H1 (cell line): ENCODE results near the gene NLRP11. TPM values are rescaled to one million over a fixed set of nuclear protein-coding genes. Genes with fewer than 3 reads are reported as not detected.
A peak's percentile ranks its signal among the peaks of the same experiment; 100 is the strongest.

Experiments used
- CTCF ChIA-PET: fragments of 300-600 bp; sonication (Branson Sonifier 250); formaldehyde crosslinking; loops from one replicate; lab custom pipeline; 2021; ENCODE audit not compliant: partially characterized antibody; lab: Charles Lee
- POLR2A ChIA-PET: fragments of 300-600 bp; sonication (Branson Sonifier 250); formaldehyde crosslinking; loops from one replicate; lab custom pipeline; 2021; ENCODE audit warnings: inconsistent platforms; ENCODE audit not compliant: partially characterized antibody; lab: Charles Lee
- DNase-seq, 2 experiments: peaks; one replicate each; pipeline versions ENCODE4 v3.0.0 to v3.0.0-alpha.2; 2010 to 2022; ENCODE audit warnings: low spot score in 2 of 2, low read depth in 1 of 2, mixed read lengths in 1 of 2
- FAIRE-seq: peaks from 2 replicates; lab custom pipeline; 2011; peaks lifted over from hg19 to GRCh38; lab: Jason Lieb, UNC
- H2AFZ ChIP-seq: 2 replicates; pipeline ENCODE4 v1.8.1; 2012; ENCODE audit warnings: low read length, inconsistent platforms
- H2AK5ac ChIP-seq: 2 replicates; pipeline ENCODE4 v1.6.1; 2013; ENCODE audit warnings: low read depth, low read length
- H2BK120ac ChIP-seq: replicated peaks from 2 replicates; pipeline ENCODE3; 2013; ENCODE audit warnings: low read depth, low read length, inconsistent platforms
- H2BK12ac ChIP-seq: 2 replicates; pipeline ENCODE4 v1.6.1; 2013; ENCODE audit warnings: low read depth, low read length
- H2BK15ac ChIP-seq: 2 replicates; pipeline ENCODE4 v1.6.1; 2013; ENCODE audit warnings: low read length
- H2BK20ac ChIP-seq: 2 replicates; pipeline ENCODE4 v1.6.1; 2013; ENCODE audit warnings: low read length
- H2BK5ac ChIP-seq: 2 replicates; pipeline ENCODE4 v1.6.1; 2013; ENCODE audit warnings: low read depth, low read length
- H3K14ac ChIP-seq: 2 replicates; pipeline ENCODE4 v1.6.1; 2013; ENCODE audit warnings: inconsistent platforms; ENCODE audit not compliant: insufficient read length
- H3K18ac ChIP-seq: 2 replicates; pipeline ENCODE4 v1.6.1; 2013; ENCODE audit warnings: low read length; ENCODE audit errors: extremely low read depth
- H3K23ac ChIP-seq: 2 replicates; pipeline ENCODE4 v1.6.1; 2013; ENCODE audit warnings: inconsistent platforms; ENCODE audit not compliant: insufficient read length
- H3K23me2 ChIP-seq: 2 replicates; pipeline ENCODE4 v1.6.1; 2013; ENCODE audit warnings: low read depth, low read length
- H3K27ac ChIP-seq: 2 replicates; pipeline ENCODE4 v1.6.1; 2011; ENCODE audit warnings: low read depth, low read length, inconsistent platforms
- H3K27me3 ChIP-seq, 4 experiments: replicated peaks in 1 of 4; 1 replicate in 1 of 4; 2 replicates in 3 of 4; pipeline versions ENCODE4 v1.6.1 to v1.8.1; 2011 to 2013; ENCODE audit warnings: low read length in 3 of 4, mild to moderate bottlenecking in 3 of 4, inconsistent platforms in 2 of 4, mixed read lengths in 2 of 4, moderate library complexity in 1 of 4; ENCODE audit not compliant: control insufficient read depth in 3 of 4, insufficient read depth in 3 of 4; ENCODE audit errors: extremely low read depth in 1 of 4
- H3K36me3 ChIP-seq, 4 experiments: 2 replicates each; pipeline versions ENCODE4 v1.6.1 to v1.8.1; 2011 to 2013; ENCODE audit warnings: mild to moderate bottlenecking in 4 of 4, low read length in 3 of 4, moderate library complexity in 2 of 4, control low read depth in 1 of 4, inconsistent platforms in 1 of 4; ENCODE audit not compliant: insufficient read depth in 4 of 4, control insufficient read depth in 2 of 4
- H3K4ac ChIP-seq: replicated peaks from 2 replicates; pipeline ENCODE3; 2013; ENCODE audit warnings: low read length, low read depth, mixed read lengths, inconsistent platforms; ENCODE audit not compliant: insufficient read length
- H3K4me1 ChIP-seq, 4 experiments: replicated peaks in 1 of 4; 1 replicate in 1 of 4; 2 replicates in 3 of 4; pipeline versions ENCODE4 v1.6.1 to v1.8.1; 2011 to 2013; ENCODE audit warnings: low read length in 3 of 4, inconsistent platforms in 2 of 4, mixed read lengths in 1 of 4; ENCODE audit not compliant: insufficient read depth in 4 of 4, control insufficient read depth in 3 of 4
- H3K4me2 ChIP-seq, 2 experiments: 2 replicates each; pipeline versions ENCODE4 v1.6.1 to v1.8.1; 2011 to 2013; ENCODE audit warnings: low read depth in 2 of 2, low read length in 2 of 2, control low read depth in 1 of 2, inconsistent platforms in 1 of 2, mild to moderate bottlenecking in 1 of 2; ENCODE audit not compliant: insufficient read depth in 1 of 2
- H3K4me3 ChIP-seq, 4 experiments: fragments of 200-600, 300-600 bp in 1 of 4; sonication (generic), shearing (Covaris generic), sonication (Bioruptor Twin) in 1 of 4; 2 replicates each; pipeline versions ENCODE4 v1.5.1 to v1.8.1; 2011 to 2016; ENCODE audit warnings: low read length in 4 of 4, low read depth in 3 of 4, control low read depth in 2 of 4, inconsistent platforms in 2 of 4, mild to moderate bottlenecking in 2 of 4, mixed read lengths in 1 of 4, moderate library complexity in 1 of 4; ENCODE audit not compliant: insufficient read depth in 2 of 4; ENCODE audit errors: extremely low read depth in 1 of 4
- H3K56ac ChIP-seq: replicated peaks from 2 replicates; pipeline ENCODE3; 2013; ENCODE audit warnings: low read depth, mild to moderate bottlenecking, mixed read lengths, low read length, inconsistent platforms; ENCODE audit not compliant: insufficient read length
- H3K79me1 ChIP-seq: 2 replicates; pipeline ENCODE4 v1.6.1; 2013; ENCODE audit warnings: low read depth, low read length, control low read depth
- H3K79me2 ChIP-seq, 2 experiments: 2 replicates each; pipeline versions ENCODE4 v1.6.1 to v1.8.1; 2012 to 2013; ENCODE audit warnings: low read length in 2 of 2, mild to moderate bottlenecking in 2 of 2, inconsistent platforms in 1 of 2; ENCODE audit not compliant: insufficient read depth in 2 of 2, control insufficient read depth in 1 of 2
- H3K9ac ChIP-seq, 4 experiments: replicated peaks in 1 of 4; 1 replicate in 1 of 4; 2 replicates in 3 of 4; pipeline versions ENCODE4 v1.6.1 to v1.8.1; 2011 to 2013; ENCODE audit warnings: low read depth in 3 of 4, low read length in 3 of 4, control low read depth in 2 of 4, mild to moderate bottlenecking in 2 of 4, moderate library complexity in 2 of 4, inconsistent platforms in 1 of 4; ENCODE audit errors: extremely low read depth in 1 of 4
- H3K9me3 ChIP-seq, 2 experiments: 2 replicates each; pipeline versions ENCODE4 v1.6.1 to v1.8.1; 2012 to 2013; ENCODE audit warnings: mild to moderate bottlenecking in 2 of 2, moderate library complexity in 2 of 2, control low read depth in 1 of 2, inconsistent platforms in 1 of 2, low read depth in 1 of 2, low read length in 1 of 2, mixed read lengths in 1 of 2; ENCODE audit not compliant: insufficient read depth in 2 of 2
- H4K20me1 ChIP-seq, 2 experiments: replicated peaks in 1 of 2; 2 replicates each; pipeline versions ENCODE3 to v1.8.1; 2011 to 2013; ENCODE audit warnings: inconsistent platforms in 2 of 2, low read length in 2 of 2, mild to moderate bottlenecking in 1 of 2; ENCODE audit not compliant: insufficient read depth in 2 of 2, control insufficient read depth in 1 of 2
- H4K5ac ChIP-seq: 2 replicates; pipeline ENCODE4 v1.6.1; 2013; ENCODE audit warnings: low read length, low read depth, mixed read lengths, inconsistent platforms; ENCODE audit not compliant: insufficient read length
- H4K8ac ChIP-seq: 2 replicates; pipeline ENCODE4 v1.8.0; 2013; ENCODE audit warnings: mild to moderate bottlenecking, moderate library complexity, low read length, inconsistent platforms; ENCODE audit not compliant: insufficient read depth; ENCODE audit errors: extremely low read depth
- H4K91ac ChIP-seq: replicated peaks from 2 replicates; pipeline ENCODE3; 2013; ENCODE audit warnings: low read length, mixed read lengths, inconsistent platforms; ENCODE audit not compliant: insufficient read length
- GTF2F1 ChIP-seq: IDR thresholded peaks from 2 replicates; pipeline ENCODE4 v1.6.1; 2012; ENCODE audit warnings: low read depth, low read length, improper control_type of control experiment, borderline replicate concordance
- RAD21 ChIP-seq, 2 experiments: IDR thresholded peaks in 1 of 2; conservative IDR thresholded peaks in 1 of 2; 2 replicates each; pipeline ENCODE4 v1.6.1; 2011; ENCODE audit warnings: low read depth in 2 of 2, low read length in 2 of 2, improper control_type of control experiment in 1 of 2, inconsistent platforms in 1 of 2, mild to moderate bottlenecking in 1 of 2, moderate library complexity in 1 of 2
- SP1 ChIP-seq: IDR thresholded peaks from 2 replicates; pipeline ENCODE4 v1.6.1; 2011; ENCODE audit warnings: low read depth, low read length
- YY1 ChIP-seq: IDR thresholded peaks from 2 replicates; pipeline ENCODE4 v1.6.1; 2011; ENCODE audit warnings: low read depth, mild to moderate bottlenecking, low read length
- WGBS, 2 experiments: shearing (Covaris generic) in 1 of 2; methylation state at CpG; one replicate each; pipeline versions ENCODE4 v1.1.6 to v1.1.7; 2013 to 2015; ENCODE audit warnings: low lambda C conversion rate in 2 of 2, mixed read lengths in 2 of 2, inconsistent platforms in 1 of 2, low coverage in 1 of 2, missing lambda C conversion rate in 1 of 2; ENCODE audit not compliant: insufficient replicate concordance in 2 of 2, insufficient coverage in 1 of 2, insufficient read length in 1 of 2; ENCODE audit errors: extremely low coverage in 1 of 2, missing lambda C conversion rate in 1 of 2; 5-methylcytosine and 5-hydroxymethylcytosine counted together
- polyA plus RNA-seq, 7 experiments: library from polyadenylated mRNA; depleted of rRNA in 3 of 7; stranded (reverse) in 5 of 7; unstranded in 2 of 7; fragments of >200 nt in 5 of 7; fragments of 200-250 nt in 2 of 7; gene quantifications; 1 replicate in 5 of 7; 2 replicates in 1 of 7; 4 replicates in 1 of 7; pipeline versions ENCODE4 v1.2.1 to v1.2.3, GENCODE V29; 2011 to 2013; ENCODE audit warnings: missing spikeins in 2 of 7, mixed read lengths in 2 of 7
- total RNA-seq: library from RNA; stranded (reverse); fragmentation: NEBNext Ultra II Directional; extraction: Animal tissue kit (Norgen Biotek cat#: 25700); gene quantifications from 2 replicates; pipeline ENCODE4 v1.2.1, GENCODE V29; 2021
- TF ChIP-seq, protein P1 (sequence below), 3 experiments: IDR thresholded peaks; 1 replicate in 2 of 3; 2 replicates in 1 of 3; pipeline versions ENCODE4 v1.5.1 to v1.6.1; 2011; ENCODE audit warnings: low read length in 3 of 3, mild to moderate bottlenecking in 3 of 3, inconsistent platforms in 2 of 3, low read depth in 1 of 3, moderate library complexity in 1 of 3; ENCODE audit not compliant: insufficient read depth in 1 of 3; ENCODE audit errors: control extremely low read depth in 1 of 3
- TF ChIP-seq, protein P2 (sequence below): IDR thresholded peaks from 2 replicates; pipeline ENCODE4 v1.6.1; 2012; ENCODE audit warnings: inconsistent platforms
- TF ChIP-seq, protein P3 (sequence below): IDR thresholded peaks from 2 replicates; pipeline ENCODE4 v1.6.1; 2012; ENCODE audit warnings: inconsistent platforms

Gene NLRP11
- total and polyA plus RNA-seq, 2 of the 8 experiments (the other 6 are each of a cell fraction or from before 2014, with no cell fraction given) = not detected

DNA sequence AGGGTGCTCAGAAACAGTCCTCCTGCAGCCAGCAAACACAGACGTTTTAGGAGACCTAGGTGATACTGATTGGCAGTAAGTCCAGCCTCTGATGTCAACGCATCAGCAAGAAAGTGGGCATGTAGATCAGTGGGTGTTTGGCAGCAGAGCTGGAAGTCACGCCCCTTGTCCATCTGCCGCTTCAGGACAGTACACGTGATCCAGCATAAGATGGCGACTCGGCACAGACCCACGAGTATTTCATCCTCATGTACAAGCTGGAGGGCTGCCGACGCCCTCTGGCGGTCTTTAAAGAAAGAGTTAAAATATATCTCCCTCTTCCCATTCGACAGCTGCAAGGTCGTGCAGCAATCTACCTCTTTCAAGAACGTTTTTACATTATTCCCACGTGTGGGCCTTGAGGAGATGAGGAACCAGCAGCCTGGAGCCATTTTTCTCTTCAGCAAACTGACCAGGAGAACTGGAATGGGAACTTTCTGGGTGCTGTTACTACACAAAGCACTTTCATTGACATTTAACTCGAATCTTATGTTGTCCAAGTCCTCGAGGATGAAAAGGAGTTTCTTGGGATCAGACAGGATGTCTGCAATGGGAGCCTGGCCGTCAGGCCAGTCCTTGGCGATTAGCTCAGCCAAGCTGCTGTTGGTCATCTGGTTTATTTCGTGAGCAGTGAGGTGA lies 22.3 kb downstream of the NLRP11 start:
- CTCF ChIA-PET = interaction anchor here (0.6 to 1.9 kb wide), 3 partner anchors 10 to 166 kb away, joined by 3 to 6 read pairs (median 3); no protein-coding TSS in a partner anchor
- no peak overlapping the region for H3K4me2 ChIP-seq
- no peaks in the 10 kb centered on the region for H3K79me2 ChIP-seq
- H2BK15ac ChIP-seq = no peak overlapping the region
- no peak overlapping the region for H2BK120ac ChIP-seq
- peaks cover 78 to 83% of the 10 kb centered on the region in 2 experiments for H3K9me3 ChIP-seq
- no peak overlapping the region for H2BK20ac ChIP-seq
- WGBS, 2 experiments = 41% methylated on average over 20 of the region's 20 CpGs; no CpG with 5 or more reads in 1 of the 2 experiments
- no peak overlapping the region for H3K27ac ChIP-seq
- no peak overlapping the region for H2BK12ac ChIP-seq
- H3K79me1 ChIP-seq = no peaks in the 10 kb centered on the region
- H3K9ac ChIP-seq = no peak overlapping the region
- no peaks in the 10 kb centered on the region for H3K4me1 ChIP-seq
- H3K36me3 ChIP-seq = no peaks in the 10 kb centered on the region
- H3K4ac ChIP-seq = no peak overlapping the region
- no peak overlapping the region for H3K4me3 ChIP-seq
- POLR2A ChIA-PET = no interaction called here
- no peak overlapping the region for H3K23ac ChIP-seq
- DNase-seq (peak; percentile 10 to 44), FAIRE-seq (no peak)
- H2AFZ ChIP-seq = peak overlapping the region; percentile 87; the same call in 1 of the 2 replicates
- no peaks in the 10 kb centered on the region for H3K27me3 ChIP-seq
- H4K8ac ChIP-seq = no peak overlapping the region
- H4K20me1 ChIP-seq = no peaks in the 10 kb centered on the region
- no peak overlapping the region for H2BK5ac ChIP-seq
- H3K56ac ChIP-seq = no peak overlapping the region
- no peaks in the 10 kb centered on the region for H3K23me2 ChIP-seq
- H2AK5ac ChIP-seq = no peak overlapping the region
- no peak overlapping the region for H4K91ac ChIP-seq
- no peak overlapping the region for H3K14ac ChIP-seq
- no peak overlapping the region for H3K18ac ChIP-seq
- H4K5ac ChIP-seq = no peak overlapping the region
- TF ChIP-seq, protein P1, sequence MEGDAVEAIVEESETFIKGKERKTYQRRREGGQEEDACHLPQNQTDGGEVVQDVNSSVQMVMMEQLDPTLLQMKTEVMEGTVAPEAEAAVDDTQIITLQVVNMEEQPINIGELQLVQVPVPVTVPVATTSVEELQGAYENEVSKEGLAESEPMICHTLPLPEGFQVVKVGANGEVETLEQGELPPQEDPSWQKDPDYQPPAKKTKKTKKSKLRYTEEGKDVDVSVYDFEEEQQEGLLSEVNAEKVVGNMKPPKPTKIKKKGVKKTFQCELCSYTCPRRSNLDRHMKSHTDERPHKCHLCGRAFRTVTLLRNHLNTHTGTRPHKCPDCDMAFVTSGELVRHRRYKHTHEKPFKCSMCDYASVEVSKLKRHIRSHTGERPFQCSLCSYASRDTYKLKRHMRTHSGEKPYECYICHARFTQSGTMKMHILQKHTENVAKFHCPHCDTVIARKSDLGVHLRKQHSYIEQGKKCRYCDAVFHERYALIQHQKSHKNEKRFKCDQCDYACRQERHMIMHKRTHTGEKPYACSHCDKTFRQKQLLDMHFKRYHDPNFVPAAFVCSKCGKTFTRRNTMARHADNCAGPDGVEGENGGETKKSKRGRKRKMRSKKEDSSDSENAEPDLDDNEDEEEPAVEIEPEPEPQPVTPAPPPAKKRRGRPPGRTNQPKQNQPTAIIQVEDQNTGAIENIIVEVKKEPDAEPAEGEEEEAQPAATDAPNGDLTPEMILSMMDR (IDR thresholded peaks at IDR 0.05; ENCODE audit: control extremely low read depth in 1 of 3, insufficient read depth in 1 of 3, low read depth in 1 of 3, low read length in 3 of 3) = peak; percentile 51 to 60 (median 57)
- TF ChIP-seq RAD21 (IDR thresholded peaks at IDR 0.05 in 1 of 2, conservative IDR thresholded peaks at IDR 0.05 in 1 of 2; ENCODE audit: low read depth in 2 of 2, low read length in 2 of 2) (peak; percentile 43 to 57; a peak in 3 of 4 replicates), GTF2F1 (no peak), YY1 (peak; percentile 77), SP1 (no peak)
- TF ChIP-seq, protein P2, sequence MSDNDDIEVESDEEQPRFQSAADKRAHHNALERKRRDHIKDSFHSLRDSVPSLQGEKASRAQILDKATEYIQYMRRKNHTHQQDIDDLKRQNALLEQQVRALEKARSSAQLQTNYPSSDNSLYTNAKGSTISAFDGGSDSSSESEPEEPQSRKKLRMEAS = peak; percentile 65
- TF ChIP-seq, protein P3, sequence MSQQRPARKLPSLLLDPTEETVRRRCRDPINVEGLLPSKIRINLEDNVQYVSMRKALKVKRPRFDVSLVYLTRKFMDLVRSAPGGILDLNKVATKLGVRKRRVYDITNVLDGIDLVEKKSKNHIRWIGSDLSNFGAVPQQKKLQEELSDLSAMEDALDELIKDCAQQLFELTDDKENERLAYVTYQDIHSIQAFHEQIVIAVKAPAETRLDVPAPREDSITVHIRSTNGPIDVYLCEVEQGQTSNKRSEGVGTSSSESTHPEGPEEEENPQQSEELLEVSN = peak; percentile 65
